ENCODE data around the gene USP49. TPM values are rescaled to one million over a fixed set of nuclear protein-coding genes. Genes with fewer than 3 reads are reported as not detected.

Gene USP49
- total RNA-seq, 2 experiments from 2014 or later = 9.0 to 17.8 TPM

DNA sequence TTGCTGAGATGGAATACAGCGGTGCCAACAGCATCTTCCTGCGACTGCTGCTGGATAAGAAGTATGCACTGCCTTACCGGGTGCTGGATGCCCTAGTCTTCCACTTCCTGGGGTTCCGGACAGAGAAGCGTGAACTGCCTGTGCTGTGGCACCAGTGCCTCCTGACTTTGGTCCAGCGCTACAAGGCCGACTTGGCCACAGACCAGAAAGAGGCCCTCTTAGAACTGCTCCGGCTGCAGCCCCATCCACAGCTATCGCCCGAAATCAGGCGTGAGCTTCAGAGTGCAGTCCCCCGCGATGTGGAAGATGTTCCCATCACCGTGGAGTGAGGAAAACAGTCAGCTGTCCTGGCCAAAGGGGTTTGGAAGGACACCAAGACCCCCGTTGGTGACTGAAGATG lies 37.2 kb upstream of the USP49 start:
- H3K9me2 ChIP-seq (ENCODE audit: insufficient read depth, low read length) = no peaks in the 10 kb centered on the region
- intact Hi-C loops (cut with micrococcal nuclease; ENCODE audit: unreplicated experiment) = no loop called here
- peak overlapping the region; percentile 27 for H3K27ac ChIP-seq (ENCODE audit: low read depth, low read length, poor library complexity, severe bottlenecking)
- BruUV-seq (replicated peaks) = TSS peak; percentile 40
- peaks cover 45% of the 10 kb centered on the region for H3K79me2 ChIP-seq (ENCODE audit: insufficient read depth, low read depth, low read length)
- ChIA-PET CTCF (ENCODE audit: unreplicated experiment) (no interaction called here), POLR2A (interaction anchor here (2.0 kb wide), 1 partner anchor 11 kb away, joined by 9 read pairs; the partner anchor contains the start of genes BYSL and MED20)
- no peak for DNase-seq (ENCODE audit: low spot score)
- no peak overlapping the region for H3K4me3 ChIP-seq (ENCODE audit: low read depth, low read length, poor library complexity, severe bottlenecking)
- H3K36me3 ChIP-seq (ENCODE audit: insufficient read depth, low read length) = peaks cover 100% of the 10 kb centered on the region
- H3K4me1 ChIP-seq (ENCODE audit: insufficient read depth, low read length, poor library complexity, severe bottlenecking) = peaks cover 40% of the 10 kb centered on the region
- no peaks in the 10 kb centered on the region for H3K9me3 ChIP-seq (ENCODE audit: low read length)
- TF ChIP-seq EZH2phosphoT487 (IDR thresholded peaks at IDR 0.05; ENCODE audit: borderline replicate concordance, low read depth, low read length) = no peak
- TF ChIP-seq, protein P1, sequence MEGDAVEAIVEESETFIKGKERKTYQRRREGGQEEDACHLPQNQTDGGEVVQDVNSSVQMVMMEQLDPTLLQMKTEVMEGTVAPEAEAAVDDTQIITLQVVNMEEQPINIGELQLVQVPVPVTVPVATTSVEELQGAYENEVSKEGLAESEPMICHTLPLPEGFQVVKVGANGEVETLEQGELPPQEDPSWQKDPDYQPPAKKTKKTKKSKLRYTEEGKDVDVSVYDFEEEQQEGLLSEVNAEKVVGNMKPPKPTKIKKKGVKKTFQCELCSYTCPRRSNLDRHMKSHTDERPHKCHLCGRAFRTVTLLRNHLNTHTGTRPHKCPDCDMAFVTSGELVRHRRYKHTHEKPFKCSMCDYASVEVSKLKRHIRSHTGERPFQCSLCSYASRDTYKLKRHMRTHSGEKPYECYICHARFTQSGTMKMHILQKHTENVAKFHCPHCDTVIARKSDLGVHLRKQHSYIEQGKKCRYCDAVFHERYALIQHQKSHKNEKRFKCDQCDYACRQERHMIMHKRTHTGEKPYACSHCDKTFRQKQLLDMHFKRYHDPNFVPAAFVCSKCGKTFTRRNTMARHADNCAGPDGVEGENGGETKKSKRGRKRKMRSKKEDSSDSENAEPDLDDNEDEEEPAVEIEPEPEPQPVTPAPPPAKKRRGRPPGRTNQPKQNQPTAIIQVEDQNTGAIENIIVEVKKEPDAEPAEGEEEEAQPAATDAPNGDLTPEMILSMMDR (conservative IDR thresholded peaks at IDR 0.05; ENCODE audit: low read length) = no peak
- no peak overlapping the region for H3K4me2 ChIP-seq (ENCODE audit: low read length)
- peaks cover 11% of the 10 kb centered on the region; the same call in 1 of the 2 replicates for H4K20me1 ChIP-seq (ENCODE audit: insufficient read depth, low read length)
- H2AFZ ChIP-seq (ENCODE audit: low read length) = no peak overlapping the region

GRCh38 chr6:41931792-41932191 lies 36.6 kb upstream of the USP49 start:
- no TSS peak for BruUV-seq (replicated peaks)
- intact Hi-C loops (cut with micrococcal nuclease; ENCODE audit: unreplicated experiment) = no loop called here
- Histone ChIP-seq H3K4me3 (ENCODE audit: low read depth, low read length, poor library complexity, severe bottlenecking) (no peak overlapping the region), H3K4me1 (ENCODE audit: insufficient read depth, low read length, poor library complexity, severe bottlenecking) (peaks cover 34% of the 10 kb centered on the region), H3K4me2 (ENCODE audit: low read length) (no peak overlapping the region), H3K27ac (ENCODE audit: low read depth, low read length, poor library complexity, severe bottlenecking) (peak overlapping the region; percentile 2), H3K79me2 (ENCODE audit: insufficient read depth, low read depth, low read length) (peaks cover 45% of the 10 kb centered on the region), H2AFZ (ENCODE audit: low read length) (no peak overlapping the region), H4K20me1 (ENCODE audit: insufficient read depth, low read length) (peaks cover 15% of the 10 kb centered on the region; the same call in 1 of the 2 replicates), H3K36me3 (ENCODE audit: insufficient read depth, low read length) (peaks cover 100% of the 10 kb centered on the region), H3K9me3 (ENCODE audit: low read length) (no peaks in the 10 kb centered on the region), H3K9me2 (ENCODE audit: insufficient read depth, low read length) (no peaks in the 10 kb centered on the region)
- no peak for DNase-seq (ENCODE audit: low spot score)
- ChIA-PET CTCF (ENCODE audit: unreplicated experiment) (interaction anchor here (0.7 kb wide), 1 partner anchor 115 kb away, joined by 3 read pairs; no protein-coding TSS in a partner anchor), POLR2A (no interaction called here)
- TF ChIP-seq, protein P1 (conservative IDR thresholded peaks at IDR 0.05; ENCODE audit: low read length) = no peak
- TF ChIP-seq EZH2phosphoT487 (IDR thresholded peaks at IDR 0.05; ENCODE audit: borderline replicate concordance, low read depth, low read length) = no peak

DNA sequence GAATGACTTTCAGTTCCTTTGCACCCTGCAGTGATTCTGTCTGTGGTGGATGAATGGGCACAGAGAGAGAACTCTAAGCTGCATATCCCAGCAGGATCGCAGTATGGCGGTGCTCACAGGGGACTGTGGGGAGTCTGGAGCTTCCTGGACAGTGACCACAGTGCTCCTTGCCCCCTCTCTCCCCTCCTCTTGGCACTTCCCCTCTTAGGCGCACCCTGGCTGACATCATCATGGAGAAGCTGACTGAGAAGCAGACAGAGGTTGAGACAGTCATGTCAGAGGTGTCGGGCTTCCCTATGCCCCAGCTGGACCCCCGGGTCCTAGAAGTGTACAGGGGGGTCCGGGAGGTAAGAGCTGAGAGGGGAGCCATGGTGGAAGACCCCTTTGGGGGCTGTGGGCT lies 34.7 kb upstream of the USP49 start:
- intact Hi-C loops (cut with micrococcal nuclease; ENCODE audit: unreplicated experiment) = no loop called here
- DNase-seq (ENCODE audit: low spot score) = no peak
- no peaks in the 10 kb centered on the region for H3K9me2 ChIP-seq (ENCODE audit: insufficient read depth, low read length)
- H3K79me2 ChIP-seq (ENCODE audit: insufficient read depth, low read depth, low read length) = peaks cover 45% of the 10 kb centered on the region
- no peak overlapping the region for H3K4me2 ChIP-seq (ENCODE audit: low read length)
- no peak overlapping the region for H3K27ac ChIP-seq (ENCODE audit: low read depth, low read length, poor library complexity, severe bottlenecking)
- BruUV-seq (replicated peaks) = no TSS peak
- CTCF ChIA-PET (ENCODE audit: unreplicated experiment) = no interaction called here
- H3K4me1 ChIP-seq (ENCODE audit: insufficient read depth, low read length, poor library complexity, severe bottlenecking) = peaks cover 15% of the 10 kb centered on the region
- no peak overlapping the region for H3K4me3 ChIP-seq (ENCODE audit: low read depth, low read length, poor library complexity, severe bottlenecking)
- POLR2A ChIA-PET = interaction anchor here (4.2 kb wide), 1 partner anchor 10 kb away, joined by 19 read pairs; no protein-coding TSS in a partner anchor
- peaks cover 4% of the 10 kb centered on the region; the same call in 1 of the 2 replicates for H4K20me1 ChIP-seq (ENCODE audit: insufficient read depth, low read length)
- H3K9me3 ChIP-seq (ENCODE audit: low read length) = no peaks in the 10 kb centered on the region
- TF ChIP-seq, protein P1 (conservative IDR thresholded peaks at IDR 0.05; ENCODE audit: low read length) = no peak
- TF ChIP-seq EZH2phosphoT487 (IDR thresholded peaks at IDR 0.05; ENCODE audit: borderline replicate concordance, low read depth, low read length) = no peak
- H3K36me3 ChIP-seq (ENCODE audit: insufficient read depth, low read length) = peaks cover 93% of the 10 kb centered on the region
- H2AFZ ChIP-seq (ENCODE audit: low read length) = no peak overlapping the region

Data from OCI-LY7 (cell line).